ENCODE data around the gene DLEC1.
"Not testable (repeated sequence)": the region's sequence is repeated elsewhere in the genome, so short reads cannot be mapped to it uniquely, and the experiment has no call there.

The DLEC1 gene

DNA sequence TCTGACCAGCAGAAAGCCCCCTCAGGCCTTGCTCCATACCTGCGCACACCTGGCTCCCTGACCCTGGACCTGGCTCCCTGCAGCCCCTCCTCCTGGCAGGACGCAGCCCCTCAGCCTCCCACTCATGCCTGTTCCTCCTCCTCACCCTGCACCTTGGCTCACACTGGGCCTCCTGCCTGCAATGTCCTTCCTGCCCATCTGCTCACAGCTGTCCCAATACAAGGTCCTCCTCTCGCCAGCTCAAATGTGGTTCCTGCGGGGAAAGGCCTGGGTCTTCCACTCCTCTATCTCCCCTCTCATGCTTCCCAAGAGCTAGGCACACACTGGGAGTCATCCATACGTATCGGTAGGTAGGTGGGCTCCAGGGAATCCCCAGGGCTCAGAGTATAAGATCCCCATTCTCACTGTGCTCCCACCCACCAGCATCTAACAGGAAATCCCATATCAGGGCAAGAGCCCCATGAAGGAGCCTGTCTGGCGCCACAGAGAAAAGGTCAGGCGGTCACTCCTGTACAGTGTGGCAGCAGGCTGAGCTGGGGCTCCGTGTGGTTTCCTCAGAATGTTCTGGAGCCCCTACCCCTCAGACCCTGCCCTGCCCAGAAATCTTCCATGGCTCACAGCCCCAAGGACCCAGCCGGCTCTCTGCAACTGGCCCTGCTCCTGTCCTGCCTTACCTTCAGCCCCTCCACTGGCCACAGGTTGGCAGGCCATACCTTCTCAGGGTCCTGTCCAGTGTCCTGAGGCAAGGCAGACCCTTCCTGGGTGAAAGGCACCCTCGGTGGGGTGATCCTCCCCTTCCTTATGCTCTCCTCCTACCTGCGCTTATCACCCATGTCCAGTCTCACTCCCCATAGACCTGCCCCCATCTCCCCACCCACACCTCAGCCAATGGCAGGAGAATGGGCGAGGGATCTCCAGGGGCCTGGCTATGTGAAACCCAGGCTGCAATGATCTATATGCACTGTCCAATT, 20.4 kb upstream of the DLEC1 start:
- no peak for DNase-seq (ENCODE audit: low spot score)

DNA sequence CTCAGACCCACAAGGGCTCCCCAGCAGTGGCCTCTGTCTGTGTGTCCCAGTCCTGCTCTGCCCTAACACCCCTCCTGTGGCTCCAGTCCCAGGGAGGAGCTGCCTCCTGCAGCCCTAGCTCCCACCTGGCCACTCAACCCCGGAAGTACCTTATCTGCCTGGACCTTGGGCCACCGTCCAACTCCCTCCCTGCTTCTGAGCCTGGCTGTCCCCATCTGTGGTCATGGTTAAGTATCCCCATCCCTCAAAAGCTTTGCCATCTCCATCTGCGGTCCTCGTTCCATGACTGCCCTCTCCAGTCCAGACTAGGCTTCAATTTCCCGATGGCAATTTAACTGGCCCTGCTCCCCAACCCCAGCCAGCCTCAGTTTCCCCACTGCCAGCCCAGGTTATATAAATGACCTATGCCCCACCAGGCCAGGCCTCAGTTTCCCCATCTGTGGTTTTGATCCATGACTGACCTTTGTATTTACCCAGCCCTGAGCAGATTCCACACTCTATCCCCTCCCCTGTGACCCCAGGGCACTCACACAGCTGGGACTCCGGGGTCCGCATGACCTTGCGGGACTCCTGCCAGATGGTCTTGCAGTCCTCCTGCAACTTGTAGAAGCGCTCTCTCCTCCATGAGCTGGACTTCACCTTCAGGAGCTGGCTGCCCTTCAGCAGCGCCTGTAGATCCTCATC, 19.2 kb upstream of the DLEC1 start:
- no peak for DNase-seq (ENCODE audit: low spot score)

DNA sequence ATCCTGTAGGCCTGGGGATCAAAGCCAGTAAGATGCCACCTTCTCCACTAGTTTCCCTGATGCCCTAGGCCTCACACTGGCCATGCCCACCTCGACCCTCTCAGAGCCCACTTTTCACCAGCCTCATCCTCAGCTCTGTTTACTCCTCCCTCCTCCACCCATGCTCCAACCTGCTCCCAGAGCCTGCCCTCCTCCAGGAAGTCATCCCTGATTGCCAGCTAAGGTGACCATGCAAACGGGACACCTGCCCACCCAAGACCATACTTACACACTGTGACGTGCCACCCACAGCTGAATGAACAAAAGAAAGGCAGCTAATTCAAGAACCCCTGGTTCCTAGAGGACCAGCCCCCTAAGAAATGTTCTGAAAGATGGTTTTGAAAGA, 18.7 kb upstream of the DLEC1 start:
- no peak for DNase-seq (ENCODE audit: low spot score)

DNA sequence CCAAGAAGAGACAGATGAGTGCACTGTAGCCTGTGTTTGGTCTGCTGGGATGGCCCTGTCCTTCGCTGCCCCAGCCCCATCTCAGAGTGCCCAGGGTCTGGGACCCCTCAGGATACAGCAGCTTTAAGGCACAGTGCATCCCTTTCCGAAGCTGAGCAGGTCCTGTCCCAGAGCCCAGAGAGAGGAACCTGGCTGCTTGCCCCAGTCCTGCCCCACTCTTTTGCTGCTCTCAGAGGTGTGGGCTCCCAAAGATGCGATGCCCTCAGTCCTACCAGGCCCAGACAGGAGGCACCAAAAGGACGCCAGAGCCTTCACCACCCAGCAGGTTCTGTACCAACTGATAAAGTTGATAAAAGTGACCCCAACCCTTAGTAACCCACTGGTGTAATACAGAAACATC, 17.8 kb upstream of the DLEC1 start:
- no peak for DNase-seq (ENCODE audit: low spot score)

DNA sequence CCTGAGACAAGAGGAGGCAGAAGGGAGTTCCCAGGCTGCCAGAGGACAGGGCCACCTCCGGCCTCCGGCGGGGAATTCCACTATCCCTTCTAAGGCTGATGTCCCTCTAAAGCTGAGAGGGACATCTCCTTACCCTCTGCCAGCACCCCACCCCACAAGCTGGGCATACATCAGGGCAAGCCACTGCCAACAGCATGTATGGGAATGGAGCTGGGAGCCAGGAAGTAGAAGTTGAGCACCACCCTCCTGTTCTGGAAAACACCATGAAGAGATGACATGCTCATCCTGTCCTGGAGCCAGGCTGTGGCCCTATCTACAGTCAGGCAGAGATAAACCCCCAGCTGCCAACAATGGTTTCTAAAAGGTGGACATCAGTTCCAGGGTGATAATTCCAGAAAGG, 16.7 kb upstream of the DLEC1 start:
- DNase-seq (ENCODE audit: low spot score) = no peak

DNA sequence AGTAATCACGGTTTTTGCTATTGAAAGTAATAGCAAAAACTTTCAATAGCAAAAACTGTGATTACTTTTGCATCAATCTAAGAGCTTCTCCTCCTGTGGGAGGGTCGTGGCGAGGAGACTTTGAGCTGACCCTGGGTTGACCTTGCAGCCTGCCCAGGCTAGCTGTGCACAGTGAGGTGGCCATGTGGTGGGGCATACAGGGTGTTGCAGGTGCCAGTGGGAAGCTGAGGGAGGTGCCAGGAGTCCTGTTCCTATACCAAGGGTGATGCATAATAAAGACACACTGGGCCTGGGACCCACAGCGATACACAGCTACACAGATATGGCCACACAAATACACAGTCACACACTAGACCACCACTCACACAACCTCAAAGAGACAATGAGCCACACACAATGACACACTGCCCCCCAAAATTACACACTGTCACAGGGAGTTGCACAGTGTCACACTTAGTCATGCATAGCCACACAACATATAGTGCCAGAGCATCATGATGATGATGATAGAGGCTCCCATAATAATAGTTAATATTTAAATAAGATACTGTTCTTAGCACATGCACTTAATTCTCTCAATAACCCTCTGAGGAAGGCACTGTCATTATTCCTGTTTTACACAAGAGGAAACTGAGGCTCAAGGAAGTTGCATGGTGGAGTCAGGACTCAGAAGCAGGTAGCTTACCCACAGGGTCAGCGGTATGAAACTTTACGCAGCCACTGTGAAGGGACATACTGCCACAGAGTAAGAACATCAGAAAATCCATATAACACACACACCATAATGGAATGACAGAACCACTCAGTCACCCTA, 15.9 kb upstream of the DLEC1 start:
- no peak for DNase-seq (ENCODE audit: low spot score)

DNA sequence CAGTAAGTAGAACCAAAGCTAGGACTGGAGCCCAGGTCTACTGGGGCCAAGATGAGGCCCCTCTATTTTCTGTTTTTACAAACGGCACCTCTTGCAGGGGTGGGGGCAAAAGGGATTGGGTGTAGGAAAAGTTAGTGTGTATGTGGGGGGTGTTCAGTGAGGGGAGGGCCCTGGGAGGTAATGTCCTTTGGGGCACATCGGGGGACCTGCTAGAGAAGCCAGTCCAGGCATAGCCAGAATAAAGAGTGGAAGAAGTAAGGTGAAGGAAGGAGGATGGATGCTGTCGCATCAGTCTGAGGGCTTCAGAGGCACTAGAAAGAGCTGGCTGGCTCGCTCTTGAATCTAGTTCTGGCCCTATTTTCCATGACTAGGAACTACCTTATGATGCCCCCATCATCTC, 12.2 kb upstream of the DLEC1 start:
- DNase-seq (ENCODE audit: low spot score) = no peak

DNA sequence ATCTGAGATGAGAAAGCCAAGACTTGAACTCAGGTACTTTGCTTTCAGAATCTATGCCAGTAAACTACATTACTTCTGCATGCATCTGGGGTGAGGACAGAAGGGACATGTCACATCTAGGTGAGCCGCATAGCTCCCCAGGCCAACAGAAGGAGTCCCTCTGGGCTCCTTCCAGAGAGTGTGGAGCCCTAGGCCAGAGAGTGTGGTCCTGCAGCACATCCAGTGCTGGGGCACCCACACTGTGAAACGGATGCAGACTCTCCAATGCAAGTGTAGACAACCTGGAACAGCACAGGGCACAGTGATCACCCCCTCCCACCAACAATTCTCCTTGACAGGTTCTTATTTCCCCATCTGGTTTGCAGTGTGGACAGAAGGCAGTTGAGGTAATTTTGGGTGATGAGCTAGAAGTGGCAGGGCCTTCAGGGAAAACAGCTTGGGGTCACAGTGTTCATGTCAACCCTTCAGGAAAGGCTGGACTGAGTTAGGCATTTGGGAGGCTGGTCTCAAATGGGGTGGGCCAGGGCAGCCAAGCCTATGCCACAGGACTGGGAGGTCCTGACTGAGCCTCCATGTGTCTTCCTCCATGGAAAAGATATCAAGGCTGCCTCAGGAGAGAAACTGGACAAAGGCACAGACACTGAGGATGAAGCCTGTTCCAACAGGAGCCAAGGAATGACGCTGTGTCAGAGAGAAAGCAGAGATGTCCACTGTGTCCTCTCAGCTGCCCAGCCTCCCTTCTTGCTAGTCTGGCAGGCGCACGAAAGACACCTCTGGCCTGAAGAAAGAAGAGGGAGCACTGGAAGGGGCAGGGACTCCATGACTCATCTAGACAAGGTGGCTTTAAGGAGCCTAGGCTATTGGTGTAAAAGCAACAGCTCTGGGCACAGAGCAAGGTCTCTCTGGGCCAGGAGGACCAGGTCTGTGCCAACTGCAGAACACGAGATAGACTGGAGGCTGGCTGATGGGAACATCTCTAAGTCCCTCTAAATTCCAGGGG, 11.2 kb upstream of the DLEC1 start:
- DNase-seq (ENCODE audit: low spot score) = no peak

DNA sequence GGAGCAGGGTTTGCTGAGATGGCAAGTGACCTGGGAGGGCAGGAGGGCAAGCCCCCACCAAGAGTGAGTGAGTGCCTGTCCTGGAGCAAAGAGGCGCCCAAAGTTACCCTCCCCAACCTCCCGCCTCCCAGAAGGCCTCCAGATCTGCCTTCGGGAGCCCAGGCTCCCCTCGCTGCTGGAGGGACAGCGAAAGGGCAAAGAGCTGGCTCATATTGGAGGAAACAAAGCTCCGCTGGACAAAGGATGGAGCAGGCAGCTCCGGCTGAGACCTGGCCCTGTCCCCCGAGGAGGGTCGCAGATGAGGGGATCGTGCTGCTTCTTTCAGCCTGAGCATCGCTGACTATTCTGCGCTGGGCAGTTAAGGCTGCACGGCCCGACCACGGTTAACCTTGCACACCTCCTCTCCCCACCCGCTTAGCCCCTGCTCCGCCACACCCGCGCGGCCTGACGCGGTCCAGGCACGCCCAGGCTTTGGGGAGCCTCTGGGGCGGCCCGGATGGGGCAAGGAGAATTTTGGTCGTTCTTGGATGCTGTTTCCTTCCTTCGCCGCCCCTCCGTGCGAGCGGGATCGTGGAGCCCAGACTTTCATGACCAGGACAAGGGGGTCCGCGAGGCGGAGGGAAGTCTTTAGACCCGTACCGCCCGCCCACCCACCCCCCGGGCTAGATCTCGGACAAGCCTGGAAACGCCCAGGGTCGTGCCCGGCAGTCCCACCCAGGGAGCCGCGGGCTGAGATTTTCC, 10.2 kb upstream of the DLEC1 start:
- no peak for DNase-seq (ENCODE audit: low spot score)

DNA sequence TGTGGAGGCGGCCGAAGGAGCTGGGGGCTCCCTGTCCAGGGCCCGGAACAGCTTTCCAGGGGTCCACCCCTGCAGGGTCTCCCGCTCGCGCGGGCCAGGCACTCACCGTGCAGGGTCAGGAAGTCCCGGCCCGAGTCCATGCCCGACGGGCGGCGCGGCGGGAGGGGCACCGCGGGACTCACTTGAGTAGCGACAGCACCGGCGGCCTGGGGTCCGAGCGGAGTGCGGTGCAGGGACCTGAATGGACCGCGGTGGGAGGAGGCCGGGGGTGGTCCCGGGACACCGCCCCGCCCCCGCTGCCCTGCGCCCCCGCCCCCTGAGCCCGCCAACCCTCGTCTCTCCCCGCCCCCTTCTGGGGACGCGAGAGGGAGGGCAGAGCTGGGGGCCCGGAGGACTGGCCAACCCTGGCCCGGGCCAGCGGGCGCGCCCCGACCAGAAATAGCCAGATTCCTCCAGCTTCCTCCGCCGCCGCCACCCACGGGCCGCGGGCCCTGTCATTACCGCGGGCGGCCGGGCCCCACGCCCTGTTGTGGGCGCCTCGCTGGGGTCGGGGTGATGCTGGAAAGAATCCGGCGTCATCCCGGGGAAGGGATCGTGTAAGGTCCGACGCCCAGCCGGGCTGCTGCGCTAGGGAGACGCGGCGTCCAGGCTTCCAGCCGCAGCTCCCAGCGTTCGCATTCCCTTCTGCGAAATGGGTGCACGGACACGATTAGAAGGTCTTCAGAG, 9.4 kb upstream of the DLEC1 start, which contains the start of gene PLCD1:
Gene PLCD1 (minus strand): TSS at position 243 of the 726 bp plus-strand sequence. CDS start 103 bp downstream, at position 140.
- DNase-seq (ENCODE audit: low spot score) = peak; percentile 95

DNA sequence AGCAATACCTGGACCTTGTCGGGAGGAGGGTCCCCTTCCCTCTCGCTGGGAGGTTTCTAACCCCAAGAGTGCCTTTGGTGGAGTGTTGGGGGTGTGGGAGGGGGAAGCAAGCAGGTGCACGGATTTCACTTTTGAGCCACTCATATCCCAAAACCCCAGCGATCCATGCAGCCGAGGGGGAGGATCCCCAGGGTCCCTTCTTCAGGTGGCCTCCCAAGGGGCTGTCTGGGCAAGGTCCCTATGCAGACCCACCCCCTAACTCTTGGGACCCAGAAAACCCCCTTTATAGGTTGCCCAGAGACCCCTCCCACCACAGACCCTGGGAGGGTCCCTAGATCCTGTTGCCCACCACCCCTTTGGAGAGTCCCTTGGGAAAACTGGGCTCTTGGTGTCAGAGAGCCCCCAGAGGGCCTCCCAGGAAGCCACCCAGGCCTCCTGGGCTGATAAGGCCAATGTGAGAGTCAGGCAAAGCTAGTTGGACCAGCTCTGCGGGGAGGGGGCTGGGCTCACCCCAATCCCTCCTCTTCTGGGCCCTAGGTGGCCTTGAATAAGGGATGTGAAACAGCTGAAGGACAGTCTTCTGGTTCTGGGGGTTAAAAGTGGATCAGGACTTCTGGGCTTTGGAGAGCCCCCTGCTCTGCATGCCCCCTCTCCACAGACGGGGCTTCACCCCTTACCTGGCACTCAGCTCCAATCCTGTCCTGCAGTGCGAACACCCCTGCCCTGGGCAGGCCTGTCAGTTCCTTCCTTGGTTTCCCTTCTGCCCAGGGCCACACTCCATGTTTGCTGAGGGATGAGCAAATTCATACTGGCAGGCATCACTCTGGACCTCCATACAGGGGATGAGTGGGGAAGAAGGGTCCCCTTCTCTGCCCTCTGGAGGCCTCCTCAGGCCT, 8.6 kb upstream of the DLEC1 start:
- no peak for DNase-seq (ENCODE audit: low spot score)

DNA sequence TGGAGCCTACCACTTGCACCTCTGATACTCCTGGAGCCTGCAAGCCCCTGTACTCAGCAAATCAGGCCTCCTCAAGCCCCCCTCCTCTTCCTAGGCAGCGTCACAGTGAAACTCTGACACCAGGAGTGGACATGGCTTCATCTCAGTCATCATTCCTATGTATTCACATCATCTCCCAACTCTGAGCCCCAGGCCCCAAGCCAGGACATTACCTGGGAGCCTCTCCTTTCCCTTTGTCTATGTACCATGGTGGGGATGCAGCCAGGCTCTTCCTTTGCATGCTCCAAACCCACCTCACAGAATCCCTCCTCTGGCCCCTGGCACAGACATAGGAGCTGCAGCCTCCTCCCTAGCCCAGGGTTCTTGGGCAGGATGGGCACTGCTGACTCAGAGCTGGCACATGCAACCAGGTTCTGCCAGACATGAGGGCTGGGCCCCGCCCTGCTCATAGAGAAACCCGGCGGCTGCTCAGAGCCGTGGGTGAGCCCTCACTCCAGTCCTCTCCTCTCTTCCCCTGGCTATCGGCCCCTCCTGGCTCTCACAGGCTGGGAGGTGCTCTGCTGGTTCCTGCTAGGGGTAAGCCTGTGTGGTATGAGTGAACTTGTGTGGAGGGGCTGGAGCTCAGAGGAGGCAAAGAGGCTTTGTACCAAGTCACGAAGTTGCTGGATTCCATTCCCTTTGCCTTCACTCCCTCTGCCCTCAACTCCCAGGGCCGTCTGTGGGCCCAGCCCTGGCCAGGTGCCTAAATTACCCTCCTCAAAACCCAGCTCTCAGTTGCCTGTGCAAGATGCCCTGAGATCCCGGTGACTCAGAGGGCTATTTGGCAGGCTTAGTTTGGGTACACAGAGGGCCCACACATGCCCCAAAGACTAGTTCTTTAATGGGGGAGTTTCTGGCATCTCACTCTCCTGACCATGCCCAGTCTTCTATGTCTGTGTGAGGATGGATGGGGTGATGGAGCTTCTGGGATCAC, 7.7 kb upstream of the DLEC1 start:
- DNase-seq (ENCODE audit: low spot score) = no peak

DNA sequence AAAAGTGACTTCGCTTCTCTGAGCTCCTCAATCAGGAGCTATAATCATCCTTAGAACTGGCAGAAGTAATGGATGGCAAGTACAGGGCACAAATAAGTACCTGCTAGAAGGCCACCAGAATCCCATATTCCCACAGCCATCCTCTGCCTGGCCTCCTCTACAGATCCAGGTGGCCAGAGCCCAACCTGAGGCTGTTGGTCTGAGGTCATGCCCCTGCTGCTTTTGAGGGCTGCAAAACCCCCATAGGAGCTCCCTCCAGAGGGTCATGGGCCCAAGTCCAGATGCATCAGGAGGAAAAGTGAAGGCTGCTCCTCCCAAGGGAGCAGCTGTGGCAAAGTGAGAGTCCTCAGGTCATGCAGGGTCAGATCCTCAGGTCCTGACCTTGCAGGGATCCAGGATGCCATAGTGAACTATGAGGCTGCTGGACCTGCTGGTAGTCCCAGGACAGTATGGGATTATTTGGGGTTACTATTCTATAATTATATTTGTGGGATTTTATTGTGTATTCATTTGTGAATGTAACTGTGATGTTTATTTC, 6.6 kb upstream of the DLEC1 start:
- no peak for DNase-seq (ENCODE audit: low spot score)

DNA sequence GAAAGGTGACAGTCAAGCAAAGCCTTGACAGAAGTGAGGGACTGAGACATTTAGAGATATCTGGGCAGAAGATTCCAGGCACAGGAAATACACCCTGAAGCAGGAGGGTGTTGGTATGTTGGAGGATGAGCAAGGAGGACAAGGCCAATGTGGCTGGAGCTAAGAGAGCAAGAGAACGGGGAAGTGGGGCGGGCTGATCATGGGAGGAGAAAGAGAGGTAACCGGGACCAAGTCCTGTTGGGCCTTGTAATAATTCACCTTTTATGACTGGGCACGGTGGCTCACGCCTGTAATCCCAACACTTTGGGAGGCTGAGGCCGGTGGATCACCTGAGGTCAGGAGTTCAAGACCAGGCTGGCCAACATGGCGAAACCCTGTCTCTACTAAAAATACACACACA, 5.4 kb upstream of the DLEC1 start:
- DNase-seq (ENCODE audit: low spot score) = not testable (repeated sequence)

DNA sequence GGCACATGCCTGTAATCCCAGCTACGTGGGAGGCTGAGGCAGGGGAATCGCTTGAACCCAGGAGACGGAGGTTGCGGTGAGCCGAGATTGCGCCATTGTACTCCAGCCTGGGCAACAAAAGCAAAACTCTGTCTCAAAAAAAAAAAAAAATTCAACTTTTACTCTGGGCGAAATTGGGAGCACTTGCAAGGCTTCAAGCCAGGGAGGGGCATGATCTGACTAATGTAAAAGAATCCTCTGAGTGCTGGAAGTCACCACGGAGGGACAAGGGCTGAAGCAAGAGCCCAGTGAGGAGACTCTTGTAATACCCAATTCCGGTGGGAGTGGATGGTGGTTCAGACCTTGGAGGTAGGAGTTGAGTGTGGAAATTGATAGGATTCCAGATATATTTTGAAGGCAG, 4.7 kb upstream of the DLEC1 start:
- not testable (repeated sequence) for DNase-seq (ENCODE audit: low spot score)

DNA sequence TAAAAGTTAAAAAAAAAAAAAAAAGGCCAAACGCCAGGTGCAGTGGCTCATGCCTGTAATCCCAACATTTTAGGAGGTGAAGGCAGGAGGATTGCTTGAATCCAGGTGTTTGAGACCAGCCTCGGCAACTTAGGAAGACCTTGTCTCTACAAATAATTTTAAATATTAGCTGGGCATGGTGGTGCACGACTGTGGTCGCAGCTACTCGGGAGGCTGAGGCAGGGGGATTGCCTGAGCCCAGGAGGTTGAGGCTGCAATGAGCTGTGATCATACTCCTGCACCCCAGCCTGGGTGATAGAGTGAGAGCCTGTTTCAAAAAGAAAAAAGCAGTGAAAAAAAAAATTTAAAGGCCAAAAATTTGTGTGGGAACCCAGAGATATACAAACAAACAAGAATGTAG, 2.7 kb upstream of the DLEC1 start:
- no peak for DNase-seq (ENCODE audit: low spot score)

DNA sequence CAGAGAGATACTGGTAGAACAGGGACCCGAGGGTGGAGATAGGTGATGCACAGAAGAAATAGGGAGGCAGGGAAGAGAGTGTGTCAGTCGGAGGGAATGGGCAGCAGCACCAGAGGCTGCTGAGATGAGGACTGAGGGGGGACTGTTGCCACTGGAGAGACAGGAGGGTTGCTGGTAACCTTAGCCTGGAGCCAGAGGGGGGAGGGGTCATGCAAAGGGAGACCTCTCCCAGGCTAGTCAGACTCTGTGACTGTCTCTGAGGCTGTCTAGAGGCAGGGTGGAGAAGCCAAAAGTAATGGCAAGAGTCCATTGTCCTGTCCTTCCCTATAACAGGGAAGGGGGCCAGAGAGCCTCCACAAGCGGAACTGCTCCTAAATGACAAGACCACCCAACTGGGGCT, 2.1 kb upstream of the DLEC1 start:
- no peak for DNase-seq (ENCODE audit: low spot score)
